Renal cortex interstitium (tissue), 11 donors: ENCODE data around the gene NATD1. TPM values are rescaled to one million over a fixed set of nuclear protein-coding genes. Genes with fewer than 3 reads are reported as not detected.

Experiments
- DNase-seq, 11 donors: peaks; one replicate each; pipeline ENCODE4 v3.0.0-alpha.2; 2013; ENCODE audit warnings: low read depth in 9 of 11, low spot score in 4 of 11; ENCODE audit errors: extremely low read depth in 1 of 11
- polyA plus RNA-seq, 3 donors: library from polyadenylated mRNA; unstranded; fragments of 120-200 nt; gene quantifications; one replicate each; pipeline ENCODE4 v1.2.1, GENCODE V29; 2013; ENCODE audit not compliant: insufficient read length in 3 of 3

NATD1 gene
- polyA plus RNA-seq, 3 donors: 11.9 to 14.9 (median 13.1) TPM

DNA sequence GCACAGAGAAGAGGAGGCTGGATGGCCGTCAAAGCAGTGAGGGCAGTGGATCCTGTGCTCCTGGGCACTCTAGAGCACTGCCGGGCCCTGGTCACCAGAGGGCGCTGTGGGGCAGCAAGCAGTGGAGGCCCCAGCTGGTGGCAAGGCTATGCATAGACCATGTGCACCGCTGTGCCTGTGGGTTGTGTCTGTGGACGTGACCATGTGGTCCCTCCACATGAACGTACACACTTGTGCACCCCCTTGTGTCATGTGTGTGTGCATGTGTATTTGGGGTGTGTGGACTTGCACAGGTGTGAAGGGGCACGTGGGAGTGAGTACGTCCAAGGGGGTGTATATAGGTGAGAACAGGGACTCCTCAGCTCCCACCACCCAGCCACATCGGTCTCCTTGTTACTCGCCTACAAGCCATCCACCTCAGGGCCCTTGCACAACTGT lies 26.9 kb upstream of the NATD1 start:
- peak in 7 of 11 donors; percentile 39 to 73 (median 66) for DNase-seq

GRCh38 chr17:21279582-21279981 lies 26.4 kb upstream of the NATD1 start:
- no peak for DNase-seq

DNA sequence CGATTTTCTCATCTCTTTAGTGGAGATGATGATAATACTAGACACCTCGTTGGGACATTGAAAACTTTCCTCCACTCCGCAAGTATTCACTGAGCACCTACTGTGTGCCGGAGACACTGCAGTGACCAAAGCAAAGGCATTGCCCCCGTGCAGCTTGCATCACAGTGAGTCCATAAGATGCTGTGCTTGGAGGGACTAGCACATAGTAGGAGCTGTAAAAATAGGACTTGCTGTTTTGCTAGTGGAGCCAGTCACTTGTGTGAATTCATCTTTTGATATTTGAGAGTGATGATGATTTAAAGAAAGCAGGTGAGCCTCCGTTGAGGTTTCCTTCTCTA lies 26.0 kb upstream of the NATD1 start:
- DNase-seq: no peak

DNA sequence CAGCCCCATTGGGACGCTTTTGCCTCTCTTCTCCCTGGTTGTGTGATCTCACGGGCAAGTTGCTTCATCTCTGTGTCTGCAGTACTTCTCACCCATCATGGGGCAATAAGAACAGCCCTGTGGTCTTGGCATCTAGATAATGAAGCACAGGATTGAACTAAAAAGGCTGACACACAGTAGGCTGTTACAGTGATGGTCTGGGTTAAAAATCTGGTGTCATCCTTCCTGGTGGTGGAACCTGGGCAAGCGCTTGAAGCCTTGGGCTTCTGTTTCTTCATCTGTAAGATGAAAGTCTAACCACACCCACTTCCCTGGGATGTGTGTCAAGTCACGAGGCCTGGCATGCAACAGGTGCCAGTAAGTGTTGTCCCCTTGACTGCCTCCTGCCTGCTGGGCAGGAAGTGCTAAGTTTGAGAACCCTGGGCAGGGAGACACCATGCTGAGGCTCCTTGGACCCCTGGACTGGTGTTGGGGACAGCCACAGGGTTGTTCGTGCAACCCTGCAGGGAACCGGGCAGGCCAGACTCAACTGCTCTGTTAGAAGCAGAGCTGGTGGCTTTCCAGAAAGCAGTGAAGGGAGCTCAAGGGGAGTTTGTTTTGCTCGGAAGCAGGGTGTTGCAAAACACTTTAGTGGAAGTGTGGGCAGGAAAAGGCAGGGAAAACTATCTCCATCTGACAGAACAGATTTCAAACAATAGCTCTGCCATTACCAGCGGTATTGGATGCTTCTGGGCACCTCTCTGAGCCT lies 25.4 kb upstream of the NATD1 start:
- no peak for DNase-seq

- no peak for DNase-seq
These were observed 24.1 kb upstream of the NATD1 start for GRCh38 chr17:21277332-21277731.

DNA sequence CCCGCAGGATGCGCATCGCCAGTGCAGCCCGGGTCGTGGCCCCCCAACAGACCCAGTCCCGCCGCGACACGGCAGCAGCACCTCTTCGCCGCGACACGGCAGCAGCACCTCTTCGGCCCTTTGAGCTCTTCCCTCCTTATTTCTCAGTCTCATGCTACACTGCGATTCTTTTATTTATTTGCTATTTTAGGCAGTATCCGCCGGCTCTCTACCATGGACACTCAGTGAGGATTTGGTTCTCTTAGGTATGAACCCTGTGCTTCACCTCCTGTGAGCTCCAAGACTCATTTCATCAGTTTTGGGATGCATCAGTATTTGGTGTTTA lies 23.0 kb upstream of the NATD1 start:
- no peak for DNase-seq

DNA sequence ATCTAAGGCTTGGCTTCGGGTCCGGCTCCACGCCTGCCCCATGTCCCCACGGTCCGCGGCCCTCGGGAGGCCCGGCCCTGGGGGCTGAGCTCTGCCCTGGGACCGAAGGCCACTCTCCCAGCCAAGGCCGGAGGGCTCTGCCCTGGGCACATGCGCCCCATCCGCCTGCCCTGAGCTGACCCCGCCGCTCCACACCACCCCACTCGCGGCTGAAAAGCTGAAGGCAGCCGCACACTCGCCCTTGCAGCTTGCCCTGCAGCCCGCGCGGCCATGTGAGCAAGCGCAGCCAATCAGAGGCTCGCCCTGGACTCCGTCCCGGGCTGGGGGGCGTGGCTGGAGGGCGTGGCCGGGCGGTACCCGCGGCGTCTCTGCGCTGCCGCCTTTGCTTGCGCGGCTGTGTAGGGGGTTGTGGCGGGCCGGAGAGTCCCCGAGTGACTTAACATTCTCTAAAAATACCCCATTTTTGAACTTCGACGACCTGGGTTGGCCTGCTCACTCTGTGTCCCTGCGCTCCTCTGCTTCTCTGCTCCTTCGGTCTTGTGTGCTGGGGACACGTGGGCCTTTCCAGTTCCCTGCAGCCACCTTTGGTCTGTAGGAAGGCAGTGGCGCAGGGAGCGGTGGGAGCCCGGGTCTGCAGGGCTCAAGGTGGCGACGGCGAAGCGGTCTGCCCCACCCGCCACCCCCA lies 22.5 kb upstream of the NATD1 start:
- DNase-seq: peak in 8 of 11 donors; percentile 62 to 80 (median 75)

DNA sequence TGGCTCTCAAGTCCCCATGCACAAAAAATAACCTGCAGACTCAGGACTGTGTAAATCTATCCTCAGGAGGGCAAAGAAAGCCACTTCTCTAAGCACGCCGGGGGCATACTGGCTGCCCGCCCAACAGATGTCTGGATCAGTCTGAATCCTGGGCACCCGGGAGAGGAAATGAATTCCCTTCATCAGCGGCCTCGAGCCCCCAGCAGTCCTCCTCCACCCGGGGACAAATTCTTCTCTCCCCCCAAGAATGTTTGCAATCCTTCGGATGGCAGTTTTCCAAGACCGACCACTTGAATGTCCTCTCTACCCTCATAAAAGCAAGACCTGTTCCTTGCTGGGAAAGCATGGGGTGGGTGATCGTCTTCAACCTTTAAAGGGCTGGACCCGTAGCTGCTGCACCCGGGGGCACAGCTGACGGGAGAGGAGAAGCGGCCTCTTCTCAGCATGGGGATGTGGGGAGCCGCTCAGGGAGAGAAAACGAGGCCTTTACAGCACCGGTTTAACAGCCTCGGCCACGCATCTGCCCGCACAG lies 21.9 kb upstream of the NATD1 start:
- DNase-seq: no peak

DNA sequence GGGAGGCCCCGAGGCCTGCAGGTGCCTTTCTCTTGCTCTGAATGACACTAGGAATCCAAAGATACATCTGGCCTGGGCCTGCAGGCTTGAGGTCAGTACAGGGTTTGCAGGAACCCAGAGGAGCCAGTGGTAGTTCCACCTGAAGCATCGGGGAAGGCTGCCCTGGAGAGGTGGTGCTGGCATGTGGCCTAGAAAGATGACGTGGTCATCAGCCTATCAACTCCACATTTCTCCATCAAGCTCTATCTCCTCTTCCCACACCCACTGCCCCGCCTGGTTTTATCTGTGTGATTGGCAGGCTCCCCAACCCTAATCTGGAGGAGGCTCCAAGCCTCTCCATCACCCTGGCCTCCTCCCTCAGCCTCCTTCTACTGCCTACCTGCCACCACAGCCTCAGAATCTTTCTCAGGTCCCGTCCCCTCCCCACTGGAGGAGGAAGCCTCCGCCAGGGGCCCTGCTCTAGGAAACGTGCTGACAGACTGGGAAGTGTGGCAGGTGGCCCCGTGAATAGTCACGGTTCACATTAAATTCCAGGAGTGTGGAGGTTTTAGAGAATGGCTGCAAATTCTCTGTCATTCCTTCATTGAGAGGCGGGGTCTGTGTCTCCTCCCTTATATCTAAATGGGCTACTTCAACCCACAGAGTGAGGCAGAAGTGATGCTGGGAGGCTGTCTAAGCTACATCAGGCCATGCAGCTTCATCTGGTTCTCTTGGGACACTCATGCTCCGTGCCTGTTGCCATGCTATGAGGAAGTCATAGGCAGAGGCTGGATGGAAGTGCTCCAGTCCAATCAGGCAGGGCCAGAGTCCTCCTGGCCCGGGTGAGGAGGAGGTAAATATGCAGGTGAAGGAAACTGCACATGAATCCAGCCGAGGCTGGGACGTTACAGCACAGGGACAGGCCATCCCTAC lies 19.9 kb upstream of the NATD1 start:
- DNase-seq: no peak

DNA sequence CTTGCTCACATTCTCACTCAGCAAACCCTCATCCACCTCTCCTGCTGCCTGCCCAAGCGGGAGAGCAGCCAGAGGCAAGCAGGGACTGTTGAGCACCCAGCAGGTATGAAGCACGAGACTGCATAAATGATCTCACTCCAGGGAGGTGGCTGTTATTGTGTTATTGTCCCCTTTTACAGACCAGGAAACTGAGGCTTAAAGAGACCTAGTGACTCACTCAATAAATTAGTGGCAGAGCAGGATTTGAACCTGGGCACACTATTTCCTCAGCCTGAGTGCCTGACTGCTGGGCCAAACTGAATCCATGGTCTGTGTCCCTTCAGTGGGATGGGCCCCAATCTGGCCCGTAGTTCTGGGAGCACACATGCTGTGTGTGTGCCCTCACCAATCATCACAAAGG lies 19.0 kb upstream of the NATD1 start:
- DNase-seq: no peak

- DNase-seq: no peak
These were observed 18.4 kb upstream of the NATD1 start for GRCh38 chr17:21271454-21272183.

- no peak for DNase-seq
These were observed 16.2 kb upstream of the NATD1 start for GRCh38 chr17:21269394-21269793.

- no peak for DNase-seq
These were observed 15.5 kb upstream of the NATD1 start for GRCh38 chr17:21268596-21269188.

DNA sequence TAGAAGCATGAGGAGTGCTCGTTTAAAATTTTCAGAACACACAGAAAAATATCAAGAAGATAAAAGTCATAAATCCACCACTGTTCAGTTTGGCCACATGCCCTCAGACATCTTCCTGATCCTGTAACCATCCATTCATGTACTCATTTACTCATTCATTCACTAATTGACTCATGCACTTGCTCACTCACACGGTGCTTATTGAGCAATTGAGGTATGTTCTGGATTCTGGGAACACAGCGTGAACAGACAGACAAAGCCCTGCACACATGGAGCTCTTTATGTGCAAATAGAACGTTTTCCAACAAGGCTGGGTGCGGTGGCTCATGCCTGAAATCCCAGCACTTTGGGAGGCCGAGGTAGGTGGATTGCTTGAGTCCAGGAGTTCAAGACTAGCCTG lies 10.2 kb upstream of the NATD1 start:
- DNase-seq: no peak

- no peak for DNase-seq
These were observed 9.2 kb upstream of the NATD1 start for GRCh38 chr17:21262259-21262993.

DNA sequence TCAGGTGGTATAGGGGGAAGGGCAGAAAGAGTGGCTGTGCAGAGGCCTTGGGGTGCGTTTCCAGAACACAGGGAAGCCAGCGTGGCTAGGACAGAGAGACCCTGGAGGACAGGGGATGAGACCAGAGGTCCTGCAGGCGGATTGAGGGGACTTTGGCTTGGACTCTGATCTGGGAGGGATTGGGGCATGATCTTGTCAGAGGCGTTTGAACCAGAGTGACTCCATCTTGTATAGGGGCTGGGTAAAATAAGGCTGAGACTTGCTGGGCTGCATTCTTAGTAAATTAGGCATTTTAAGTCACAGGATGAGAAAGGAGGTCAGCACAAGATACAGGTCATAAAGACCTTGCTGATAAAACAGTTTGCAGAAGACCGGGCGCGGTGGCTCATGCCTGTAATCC lies 5.4 kb upstream of the NATD1 start:
- DNase-seq: no peak

DNA sequence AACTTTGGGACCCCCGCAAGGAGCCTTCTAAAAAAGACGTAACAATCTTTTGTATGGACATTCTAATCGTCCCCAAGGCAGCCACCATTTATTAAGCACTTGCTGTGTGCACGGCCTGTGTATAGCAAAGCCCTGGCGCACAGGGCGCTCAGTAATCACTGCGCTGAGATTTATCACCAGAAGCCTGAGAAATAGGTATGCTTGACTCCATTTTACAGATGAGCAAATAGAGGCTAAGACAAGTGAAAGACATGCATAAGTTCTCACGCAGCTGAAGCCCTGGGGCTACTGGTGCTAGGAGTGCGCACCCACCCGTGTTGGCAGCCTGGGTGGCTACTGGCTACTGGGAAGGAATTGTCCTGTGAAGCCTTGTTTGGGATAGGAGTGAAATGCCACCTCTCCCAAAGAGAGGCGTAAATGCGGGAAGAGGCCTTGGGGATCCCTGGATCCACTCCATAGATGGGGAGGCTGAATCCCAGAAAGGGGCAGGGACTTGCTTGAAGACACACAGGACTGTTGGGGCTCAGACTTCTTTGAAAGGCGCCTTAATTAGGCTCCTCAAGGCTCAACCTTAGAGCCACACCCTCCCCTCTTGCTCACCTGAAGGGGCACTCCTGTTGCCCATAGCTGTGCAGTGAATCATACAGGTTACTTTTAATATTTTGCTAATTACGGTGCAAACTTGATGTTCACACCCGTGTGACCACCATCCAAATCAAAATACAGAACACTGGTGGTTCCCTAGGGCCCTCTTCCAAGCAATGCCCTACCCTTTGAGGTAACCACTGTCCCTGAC lies 634 bp upstream of the NATD1 start:
- no peak for DNase-seq
